Glutamatergic neuron (in vitro differentiated cells): ENCODE results near the gene CACNB2. TPM values are rescaled to one million over a fixed set of nuclear protein-coding genes. Genes with fewer than 3 reads are reported as not detected.

Source experiments
- DNase-seq: peaks from one replicate; pipeline ENCODE4 v3.0.0; 2022
- H3K27ac Mint-ChIP-seq: one replicate; pipeline ENCODE4 v1.8.0; 2020; ENCODE audit warnings: mild to moderate bottlenecking, mixed read lengths, inconsistent platforms; ENCODE audit not compliant: unreplicated experiment
- H3K27me3 Mint-ChIP-seq: one replicate; pipeline ENCODE4 v1.8.0; 2020; ENCODE audit warnings: mild to moderate bottlenecking, moderate library complexity, mixed read lengths, inconsistent platforms; ENCODE audit not compliant: unreplicated experiment
- H3K36me3 Mint-ChIP-seq: one replicate; pipeline ENCODE4 v1.8.0; 2020; ENCODE audit warnings: mild to moderate bottlenecking, mixed read lengths, inconsistent platforms; ENCODE audit not compliant: unreplicated experiment
- H3K4me1 Mint-ChIP-seq: one replicate; pipeline ENCODE4 v1.8.0; 2020; ENCODE audit warnings: mild to moderate bottlenecking, low read depth, mixed read lengths, inconsistent platforms; ENCODE audit not compliant: unreplicated experiment
- H3K4me3 Mint-ChIP-seq: one replicate; pipeline ENCODE4 v1.8.0; 2020; ENCODE audit warnings: mild to moderate bottlenecking, mixed read lengths, inconsistent platforms; ENCODE audit not compliant: unreplicated experiment
- H3K9me3 Mint-ChIP-seq: one replicate; pipeline ENCODE4 v1.8.0; 2020; ENCODE audit warnings: mild to moderate bottlenecking, moderate library complexity, mixed read lengths, inconsistent platforms; ENCODE audit not compliant: unreplicated experiment
- CTCF ChIP-seq: fragments of 200-600 bp; sonication (generic); IDR thresholded peaks from one replicate; pipeline ENCODE4 v1.5.0; 2021; ENCODE audit not compliant: partially characterized antibody, unreplicated experiment
- total RNA-seq: library from RNA; stranded (reverse); fragmentation: NEBNext Ultra II Directional; extraction: Animal tissue kit (Norgen Biotek cat#: 25700); gene quantifications from one replicate; pipeline ENCODE4 v1.2.1, GENCODE V29; 2021; ENCODE audit not compliant: unreplicated experiment

Gene CACNB2
- total RNA-seq, 1 donor from 2014 or later = 3.2 TPM

- Mint-ChIP-seq H3K9me3 (peaks cover 1% of the 10 kb centered on the region), H3K4me3 (no peak overlapping the region), H3K36me3 (no peaks in the 10 kb centered on the region), H3K27ac (no peak overlapping the region), H3K4me1 (peaks cover 2% of the 10 kb centered on the region), H3K27me3 (peaks cover 3% of the 10 kb centered on the region)
- DNase-seq = no peak
- TF ChIP-seq CTCF = no peak
These were observed 163.9 kb downstream of the CACNB2 start for GRCh38 chr10:18303851-18304801.

GRCh38 chr10:18306031-18306430 is 165.8 kb downstream of the CACNB2 start:
- H3K4me1 Mint-ChIP-seq = peaks cover 2% of the 10 kb centered on the region
- no peak for TF ChIP-seq CTCF
- H3K27ac Mint-ChIP-seq = no peak overlapping the region
- DNase-seq = no peak
- H3K36me3 Mint-ChIP-seq = no peaks in the 10 kb centered on the region
- H3K4me3 Mint-ChIP-seq = no peak overlapping the region
- peaks cover 3% of the 10 kb centered on the region for H3K27me3 Mint-ChIP-seq
- peaks cover 2% of the 10 kb centered on the region for H3K9me3 Mint-ChIP-seq

- Mint-ChIP-seq H3K27me3 (peaks cover 3% of the 10 kb centered on the region), H3K36me3 (no peaks in the 10 kb centered on the region), H3K9me3 (peaks cover 2% of the 10 kb centered on the region), H3K27ac (no peak overlapping the region), H3K4me1 (peaks cover 11% of the 10 kb centered on the region), H3K4me3 (no peak overlapping the region)
- no peak for TF ChIP-seq CTCF
- DNase-seq = no peak
These were observed 168.4 kb downstream of the CACNB2 start for GRCh38 chr10:18308600-18308999.

GRCh38 chr10:18310761-18311160 is 170.5 kb downstream of the CACNB2 start:
- Mint-ChIP-seq H3K27ac (no peak overlapping the region), H3K9me3 (peaks cover 2% of the 10 kb centered on the region), H3K36me3 (no peaks in the 10 kb centered on the region), H3K4me1 (peaks cover 9% of the 10 kb centered on the region), H3K4me3 (no peak overlapping the region), H3K27me3 (peaks cover 3% of the 10 kb centered on the region)
- DNase-seq = no peak
- no peak for TF ChIP-seq CTCF

- no peak overlapping the region for H3K4me3 Mint-ChIP-seq
- TF ChIP-seq CTCF = no peak
- H3K36me3 Mint-ChIP-seq = no peaks in the 10 kb centered on the region
- no peaks in the 10 kb centered on the region for H3K27me3 Mint-ChIP-seq
- DNase-seq = no peak
- peaks cover 9% of the 10 kb centered on the region for H3K4me1 Mint-ChIP-seq
- peak overlapping the region; percentile 11 for H3K27ac Mint-ChIP-seq
- peaks cover 2% of the 10 kb centered on the region for H3K9me3 Mint-ChIP-seq
These were observed 172.3 kb downstream of the CACNB2 start for GRCh38 chr10:18312374-18313139.
